H1 (cell line): ENCODE results near the gene MCF2L.

Experiments used
- CHD1 ChIP-seq: IDR thresholded peaks from 2 replicates; pipeline ENCODE4 v1.6.1; 2012; ENCODE audit warnings: low read depth, low read length, improper control_type of control experiment
- JUN ChIP-seq: IDR thresholded peaks from 2 replicates; pipeline ENCODE4 v1.6.1; 2011; ENCODE audit warnings: low read depth, mild to moderate bottlenecking, improper control_type of control experiment, low read length
- KDM1A ChIP-seq: fragments of 200-600, 300-600 bp; sonication (generic); IDR thresholded peaks from 2 replicates; pipeline ENCODE4 v1.7.1; 2016; ENCODE audit warnings: mild to moderate bottlenecking, low read length, borderline replicate concordance
- POLR2AphosphoS5 ChIP-seq: IDR thresholded peaks from 2 replicates; pipeline ENCODE4 v1.6.1; 2011; ENCODE audit warnings: low read depth, low read length
- RAD21 ChIP-seq, 2 experiments: IDR thresholded peaks in 1 of 2; conservative IDR thresholded peaks in 1 of 2; 2 replicates each; pipeline ENCODE4 v1.6.1; 2011; ENCODE audit warnings: low read depth in 2 of 2, low read length in 2 of 2, improper control_type of control experiment in 1 of 2, inconsistent platforms in 1 of 2, mild to moderate bottlenecking in 1 of 2, moderate library complexity in 1 of 2
- TAF1 ChIP-seq: IDR thresholded peaks from 2 replicates; pipeline ENCODE4 v1.6.1; 2011; ENCODE audit warnings: mild to moderate bottlenecking, low read depth, low read length
- TF ChIP-seq, protein P1 (sequence below), 3 experiments: IDR thresholded peaks; 1 replicate in 2 of 3; 2 replicates in 1 of 3; pipeline versions ENCODE4 v1.5.1 to v1.6.1; 2011; ENCODE audit warnings: low read length in 3 of 3, mild to moderate bottlenecking in 3 of 3, inconsistent platforms in 2 of 3, low read depth in 1 of 3, moderate library complexity in 1 of 3; ENCODE audit not compliant: insufficient read depth in 1 of 3; ENCODE audit errors: control extremely low read depth in 1 of 3
- TF ChIP-seq, protein P2 (sequence below): IDR thresholded peaks from 2 replicates; pipeline ENCODE4 v1.6.1; 2012; ENCODE audit warnings: inconsistent platforms

DNA sequence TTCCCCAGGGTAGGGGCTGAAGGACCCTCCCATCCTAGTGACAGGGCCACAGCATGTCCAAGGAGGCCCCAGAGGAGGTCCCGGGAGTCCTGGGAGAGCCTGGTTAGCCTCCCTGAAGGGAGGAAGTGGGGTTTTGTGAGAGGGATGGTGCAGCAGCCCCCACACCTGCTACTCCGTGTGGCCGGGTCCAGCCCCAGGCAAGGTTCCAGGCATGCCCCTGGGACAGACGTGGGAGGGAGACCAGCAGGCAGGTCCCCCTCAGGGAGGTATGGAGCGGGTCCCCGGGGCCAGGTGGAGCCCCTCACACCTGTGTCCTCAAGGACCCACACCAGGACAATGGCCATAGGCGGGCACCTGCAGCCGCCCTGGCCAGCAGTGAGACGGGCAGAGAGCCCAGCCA lies 134.6 kb downstream of the MCF2L start:
- TF ChIP-seq, protein P1, sequence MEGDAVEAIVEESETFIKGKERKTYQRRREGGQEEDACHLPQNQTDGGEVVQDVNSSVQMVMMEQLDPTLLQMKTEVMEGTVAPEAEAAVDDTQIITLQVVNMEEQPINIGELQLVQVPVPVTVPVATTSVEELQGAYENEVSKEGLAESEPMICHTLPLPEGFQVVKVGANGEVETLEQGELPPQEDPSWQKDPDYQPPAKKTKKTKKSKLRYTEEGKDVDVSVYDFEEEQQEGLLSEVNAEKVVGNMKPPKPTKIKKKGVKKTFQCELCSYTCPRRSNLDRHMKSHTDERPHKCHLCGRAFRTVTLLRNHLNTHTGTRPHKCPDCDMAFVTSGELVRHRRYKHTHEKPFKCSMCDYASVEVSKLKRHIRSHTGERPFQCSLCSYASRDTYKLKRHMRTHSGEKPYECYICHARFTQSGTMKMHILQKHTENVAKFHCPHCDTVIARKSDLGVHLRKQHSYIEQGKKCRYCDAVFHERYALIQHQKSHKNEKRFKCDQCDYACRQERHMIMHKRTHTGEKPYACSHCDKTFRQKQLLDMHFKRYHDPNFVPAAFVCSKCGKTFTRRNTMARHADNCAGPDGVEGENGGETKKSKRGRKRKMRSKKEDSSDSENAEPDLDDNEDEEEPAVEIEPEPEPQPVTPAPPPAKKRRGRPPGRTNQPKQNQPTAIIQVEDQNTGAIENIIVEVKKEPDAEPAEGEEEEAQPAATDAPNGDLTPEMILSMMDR (IDR thresholded peaks at IDR 0.05; ENCODE audit: control extremely low read depth in 1 of 3, insufficient read depth in 1 of 3, low read depth in 1 of 3, low read length in 3 of 3): no peak
- TF ChIP-seq, protein P2, sequence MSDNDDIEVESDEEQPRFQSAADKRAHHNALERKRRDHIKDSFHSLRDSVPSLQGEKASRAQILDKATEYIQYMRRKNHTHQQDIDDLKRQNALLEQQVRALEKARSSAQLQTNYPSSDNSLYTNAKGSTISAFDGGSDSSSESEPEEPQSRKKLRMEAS: no peak
- TF ChIP-seq POLR2AphosphoS5 (no peak), JUN (no peak), RAD21 (IDR thresholded peaks at IDR 0.05 in 1 of 2, conservative IDR thresholded peaks at IDR 0.05 in 1 of 2; ENCODE audit: low read depth in 2 of 2, low read length in 2 of 2) (no peak), TAF1 (no peak), CHD1 (no peak), KDM1A (no peak)
